ENCODE results near the gene PCDHGA7.

DNA sequence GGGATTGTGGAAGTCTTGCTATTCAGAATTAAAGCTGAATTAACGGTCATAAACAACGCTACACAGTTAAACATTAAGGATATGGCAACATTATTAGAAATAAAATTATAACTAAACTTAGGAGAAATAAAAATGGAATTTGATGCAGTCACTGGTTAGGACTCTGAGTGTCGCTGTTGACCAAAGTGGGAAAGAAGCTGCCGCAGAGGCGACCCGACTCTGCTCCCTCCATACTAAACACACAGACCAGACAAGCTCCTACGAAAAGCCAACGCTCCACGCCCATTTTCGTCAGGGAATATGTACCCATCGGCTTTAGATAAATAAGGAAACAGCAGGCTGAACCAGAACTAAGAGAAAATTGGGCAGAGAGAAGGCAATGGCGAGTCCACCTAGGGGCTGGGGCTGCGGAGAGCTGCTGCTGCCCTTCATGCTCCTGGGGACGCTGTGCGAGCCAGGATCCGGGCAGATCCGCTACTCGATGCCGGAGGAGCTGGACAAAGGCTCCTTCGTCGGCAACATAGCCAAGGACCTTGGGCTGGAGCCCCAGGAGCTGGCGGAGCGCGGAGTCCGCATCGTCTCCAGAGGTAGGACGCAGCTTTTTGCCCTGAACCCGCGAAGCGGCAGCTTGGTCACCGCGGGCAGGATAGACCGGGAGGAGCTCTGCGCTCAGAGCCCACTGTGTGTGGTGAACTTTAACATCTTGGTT, 18.4 kb upstream of the PCDHGA7 start, which contains the start of gene PCDHGA5:
- TF ChIP-seq, protein P1, sequence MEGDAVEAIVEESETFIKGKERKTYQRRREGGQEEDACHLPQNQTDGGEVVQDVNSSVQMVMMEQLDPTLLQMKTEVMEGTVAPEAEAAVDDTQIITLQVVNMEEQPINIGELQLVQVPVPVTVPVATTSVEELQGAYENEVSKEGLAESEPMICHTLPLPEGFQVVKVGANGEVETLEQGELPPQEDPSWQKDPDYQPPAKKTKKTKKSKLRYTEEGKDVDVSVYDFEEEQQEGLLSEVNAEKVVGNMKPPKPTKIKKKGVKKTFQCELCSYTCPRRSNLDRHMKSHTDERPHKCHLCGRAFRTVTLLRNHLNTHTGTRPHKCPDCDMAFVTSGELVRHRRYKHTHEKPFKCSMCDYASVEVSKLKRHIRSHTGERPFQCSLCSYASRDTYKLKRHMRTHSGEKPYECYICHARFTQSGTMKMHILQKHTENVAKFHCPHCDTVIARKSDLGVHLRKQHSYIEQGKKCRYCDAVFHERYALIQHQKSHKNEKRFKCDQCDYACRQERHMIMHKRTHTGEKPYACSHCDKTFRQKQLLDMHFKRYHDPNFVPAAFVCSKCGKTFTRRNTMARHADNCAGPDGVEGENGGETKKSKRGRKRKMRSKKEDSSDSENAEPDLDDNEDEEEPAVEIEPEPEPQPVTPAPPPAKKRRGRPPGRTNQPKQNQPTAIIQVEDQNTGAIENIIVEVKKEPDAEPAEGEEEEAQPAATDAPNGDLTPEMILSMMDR (IDR thresholded peaks at IDR 0.05) = no peak
- no peak for TF ChIP-seq POLR2A (IDR thresholded peaks at IDR 0.05)

Data from tibial nerve (tissue), 3 donors.